Natural killer cell (primary cell): ENCODE results near the gene RGMA. TPM values are rescaled to one million over a fixed set of nuclear protein-coding genes. Genes with fewer than 3 reads are reported as not detected.

ENCODE experiments used
- ATAC-seq, 3 donors: fragments of 150-1000 bp in 2 of 3; fragments of 200-7000 bp in 1 of 3; cut with Tn5 transposase; 1 replicate in 1 of 3; 2 replicates in 2 of 3; pipeline ENCODE4 v1.10.0; 2021; ENCODE audit warnings: mild to moderate bottlenecking in 2 of 3, moderate library complexity in 2 of 3
- DNase-seq, 2 donors: peaks; one replicate each; pipeline versions ENCODE4 v3.0.0 to v3.0.0-alpha.2; 2013 to 2021; ENCODE audit warnings: mixed read lengths in 1 of 2
- H3K27ac ChIP-seq: one replicate; pipeline ENCODE4 v1.5.1; 2013; ENCODE audit warnings: mild to moderate bottlenecking, low read length
- H3K27me3 ChIP-seq: one replicate; pipeline ENCODE4 v1.6.1; 2013; ENCODE audit warnings: low read length; ENCODE audit not compliant: control insufficient read depth, insufficient read depth
- H3K36me3 ChIP-seq: one replicate; pipeline ENCODE4 v1.6.1; 2013; ENCODE audit warnings: low read length; ENCODE audit not compliant: control insufficient read depth, insufficient read depth
- H3K4me1 ChIP-seq: one replicate; pipeline ENCODE4 v1.6.1; 2013; ENCODE audit warnings: low read length; ENCODE audit not compliant: control insufficient read depth, insufficient read depth
- H3K4me3 ChIP-seq: one replicate; pipeline ENCODE4 v1.5.1; 2013; ENCODE audit warnings: low read length
- H3K9me3 ChIP-seq: one replicate; pipeline ENCODE4 v1.6.1; 2013; ENCODE audit warnings: low read length; ENCODE audit not compliant: control insufficient read depth, insufficient read depth
- H3K27ac Mint-ChIP-seq, 2 donors: one replicate each; pipeline ENCODE4 v1.8.0; 2022; ENCODE audit warnings: mild to moderate bottlenecking in 2 of 2, mixed read lengths in 2 of 2, moderate library complexity in 1 of 2
- H3K27me3 Mint-ChIP-seq, 2 donors: one replicate each; pipeline ENCODE4 v1.8.0; 2022; ENCODE audit warnings: low read depth in 2 of 2, mixed read lengths in 2 of 2
- H3K36me3 Mint-ChIP-seq: one replicate; pipeline ENCODE4 v1.8.0; 2022; ENCODE audit warnings: mixed read lengths
- H3K4me1 Mint-ChIP-seq, 2 donors: one replicate each; pipeline ENCODE4 v1.8.0; 2022; ENCODE audit warnings: mixed read lengths in 2 of 2
- H3K4me3 Mint-ChIP-seq: one replicate; pipeline ENCODE4 v1.8.0; 2022; ENCODE audit warnings: mild to moderate bottlenecking, moderate library complexity, mixed read lengths
- H3K9me3 Mint-ChIP-seq, 2 donors: one replicate each; pipeline ENCODE4 v1.8.0; 2022; ENCODE audit warnings: mixed read lengths in 2 of 2
- WGBS: methylation state at CpG from one replicate; pipeline ENCODE4 v1.1.7; 2013; ENCODE audit warnings: missing lambda C conversion rate; ENCODE audit not compliant: insufficient coverage; 5-methylcytosine and 5-hydroxymethylcytosine counted together
- intact Hi-C: fragments of 100-400 bp; cut with micrococcal nuclease; formaldehyde crosslinking; loops from one replicate; pipeline ENCODE4 v1.14.2; 2022
- total RNA-seq, 4 donors: library from RNA; stranded (reverse); fragments of 120-200 nt in 1 of 4; gene quantifications; one replicate each; pipeline versions ENCODE4 v1.2.3 to v1.2.4, GENCODE V29; 2013 to 2022
- TF ChIP-seq, protein P1 (sequence below): fragments of 200-600 bp; IDR thresholded peaks from one replicate; pipeline ENCODE4 v1.8.0; 2022; ENCODE audit warnings: antibody characterized with exemption

RGMA gene
- total RNA-seq, 3 donors from 2014 or later (not counting 1 experiment from before 2014, with no cell fraction given), result not detected

DNA sequence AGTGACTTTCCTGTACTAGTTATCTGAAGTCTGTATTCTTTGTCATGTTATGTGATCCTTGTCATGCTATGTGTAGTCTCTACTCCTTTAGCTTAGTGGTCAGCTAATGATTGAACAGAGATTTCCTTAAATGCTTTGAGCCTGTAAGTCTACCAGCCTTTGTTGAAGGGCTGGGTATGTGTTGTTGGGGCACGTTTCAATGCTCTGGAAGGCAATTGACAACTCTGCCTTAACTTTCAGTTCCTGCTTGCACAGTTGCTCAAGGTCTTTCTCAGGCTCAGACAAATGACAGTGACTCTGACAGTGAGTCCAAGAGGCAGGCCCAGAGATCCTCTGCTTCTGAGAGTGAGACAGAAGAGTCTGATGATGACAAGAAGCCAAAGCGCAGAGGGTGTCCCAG, 99.5 kb downstream of the RGMA start:
- no peak for DNase-seq
- H3K9me3 ChIP-seq, result no peaks in the 10 kb centered on the region
- H3K36me3 ChIP-seq, result peaks cover 90% of the 10 kb centered on the region
- H3K27ac ChIP-seq, result no peak overlapping the region
- Mint-ChIP-seq H3K9me3 (no peaks in the 10 kb centered on the region), H3K4me3 (no peak overlapping the region), H3K4me1 (peaks cover 19 to 22% of the 10 kb centered on the region in 2 donors), H3K27ac (peak overlapping the region; percentile 12 to 47), H3K27me3 (no peaks in the 10 kb centered on the region), H3K36me3 (peaks cover 30% of the 10 kb centered on the region)
- ATAC-seq, result no peak
- H3K4me1 ChIP-seq, result no peaks in the 10 kb centered on the region
- H3K27me3 ChIP-seq, result no peaks in the 10 kb centered on the region
- no peak overlapping the region for H3K4me3 ChIP-seq
- 77% methylated on average over 2 of the region's 2 CpGs for WGBS
- intact Hi-C loops, result no loop called here
- TF ChIP-seq, protein P1, sequence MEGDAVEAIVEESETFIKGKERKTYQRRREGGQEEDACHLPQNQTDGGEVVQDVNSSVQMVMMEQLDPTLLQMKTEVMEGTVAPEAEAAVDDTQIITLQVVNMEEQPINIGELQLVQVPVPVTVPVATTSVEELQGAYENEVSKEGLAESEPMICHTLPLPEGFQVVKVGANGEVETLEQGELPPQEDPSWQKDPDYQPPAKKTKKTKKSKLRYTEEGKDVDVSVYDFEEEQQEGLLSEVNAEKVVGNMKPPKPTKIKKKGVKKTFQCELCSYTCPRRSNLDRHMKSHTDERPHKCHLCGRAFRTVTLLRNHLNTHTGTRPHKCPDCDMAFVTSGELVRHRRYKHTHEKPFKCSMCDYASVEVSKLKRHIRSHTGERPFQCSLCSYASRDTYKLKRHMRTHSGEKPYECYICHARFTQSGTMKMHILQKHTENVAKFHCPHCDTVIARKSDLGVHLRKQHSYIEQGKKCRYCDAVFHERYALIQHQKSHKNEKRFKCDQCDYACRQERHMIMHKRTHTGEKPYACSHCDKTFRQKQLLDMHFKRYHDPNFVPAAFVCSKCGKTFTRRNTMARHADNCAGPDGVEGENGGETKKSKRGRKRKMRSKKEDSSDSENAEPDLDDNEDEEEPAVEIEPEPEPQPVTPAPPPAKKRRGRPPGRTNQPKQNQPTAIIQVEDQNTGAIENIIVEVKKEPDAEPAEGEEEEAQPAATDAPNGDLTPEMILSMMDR, result no peak

Other genes starting within 250 kb of the RGMA start
- 100 to 1,000 TPM; 418 to 449 (median 441) TPM for gene CHD2, start 188.9 kb downstream of the RGMA start, total RNA-seq